ENCODE results near the gene ZNF598.
"Not testable (repeated sequence)": the region's sequence is repeated elsewhere in the genome, so short reads cannot be mapped to it uniquely, and the experiment has no call there.

The ZNF598 gene

DNA sequence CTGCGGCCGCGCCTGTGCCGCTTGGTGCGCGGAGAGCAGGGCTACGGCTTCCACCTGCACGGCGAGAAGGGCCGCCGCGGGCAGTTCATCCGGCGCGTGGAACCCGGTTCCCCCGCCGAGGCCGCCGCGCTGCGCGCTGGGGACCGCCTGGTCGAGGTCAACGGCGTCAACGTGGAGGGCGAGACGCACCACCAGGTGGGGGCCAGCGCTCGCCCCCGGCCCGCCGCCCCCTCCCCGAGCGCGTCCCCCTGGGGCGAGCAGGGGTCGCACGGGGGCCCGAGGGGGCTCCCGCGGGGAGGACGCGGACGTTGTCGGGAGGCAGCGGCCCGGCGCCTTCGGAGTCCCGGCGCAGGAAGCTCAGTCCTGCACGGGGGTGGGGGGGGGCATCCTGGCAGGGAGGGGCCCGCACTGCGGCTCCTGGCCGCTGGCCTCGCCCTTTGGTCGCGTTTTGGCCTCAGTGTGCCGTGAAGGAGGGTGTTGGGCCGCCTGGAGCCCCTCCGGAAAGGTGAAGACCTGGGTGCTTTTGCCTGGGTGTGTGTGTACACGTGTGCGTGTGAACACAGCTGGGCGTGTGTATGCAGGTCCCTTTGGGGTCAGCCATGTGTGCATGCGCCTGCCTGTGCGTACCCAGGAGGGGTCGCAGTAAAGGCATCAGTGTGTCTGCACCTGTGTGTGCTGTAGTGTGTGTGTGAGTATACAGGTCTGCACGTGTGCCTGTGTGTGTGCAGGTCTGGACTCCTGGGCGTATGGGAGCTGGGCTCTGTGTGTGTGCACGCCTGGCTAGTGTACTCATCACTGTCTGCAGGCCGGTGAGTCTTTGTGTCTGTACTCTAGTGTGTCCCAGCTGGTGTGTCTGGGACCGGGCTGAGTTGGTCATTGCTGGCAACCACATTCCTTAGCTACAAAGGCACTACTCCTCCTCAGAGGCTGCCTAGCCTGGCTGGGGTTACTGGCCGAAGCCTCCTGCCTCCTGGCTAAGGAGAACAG lies 17.7 kb upstream of the ZNF598 start:
- peak; percentile 26 for DNase-seq

DNA sequence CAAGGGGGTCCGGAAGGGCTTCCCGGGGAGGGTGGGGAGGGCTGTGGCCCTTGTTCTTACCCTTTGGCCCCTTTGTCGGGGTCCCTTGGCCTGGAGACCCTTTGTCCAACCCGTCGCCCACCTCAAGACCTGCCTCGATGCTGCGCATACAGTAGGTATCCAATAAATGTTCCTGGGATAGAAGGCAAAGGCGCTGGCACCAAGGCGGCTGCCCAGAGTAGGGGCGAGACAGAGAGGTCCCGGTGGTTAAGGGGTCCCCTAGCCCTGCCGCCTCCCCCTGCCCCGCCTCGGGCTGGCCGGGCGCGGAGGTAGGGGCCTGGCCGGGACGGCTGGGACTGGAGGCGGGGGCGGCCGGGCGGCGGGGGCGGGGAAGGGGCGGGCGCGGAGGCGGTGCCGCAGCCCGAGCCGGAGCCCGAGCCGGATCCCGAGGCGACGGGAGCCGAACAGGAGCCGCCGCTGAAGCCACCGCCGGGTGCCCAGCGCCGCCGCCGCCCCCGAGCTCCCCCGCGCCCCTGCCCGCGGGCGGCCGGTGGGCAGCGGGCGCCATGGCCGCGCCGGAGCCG lies 16.9 kb upstream of the ZNF598 start, which contains the start of gene NHERF2:
TSS of gene NHERF2 (plus strand) at position 442 of the 563 bp plus-strand sequence. CDS start at position 546, 104 bp downstream.
- no peak for DNase-seq

DNA sequence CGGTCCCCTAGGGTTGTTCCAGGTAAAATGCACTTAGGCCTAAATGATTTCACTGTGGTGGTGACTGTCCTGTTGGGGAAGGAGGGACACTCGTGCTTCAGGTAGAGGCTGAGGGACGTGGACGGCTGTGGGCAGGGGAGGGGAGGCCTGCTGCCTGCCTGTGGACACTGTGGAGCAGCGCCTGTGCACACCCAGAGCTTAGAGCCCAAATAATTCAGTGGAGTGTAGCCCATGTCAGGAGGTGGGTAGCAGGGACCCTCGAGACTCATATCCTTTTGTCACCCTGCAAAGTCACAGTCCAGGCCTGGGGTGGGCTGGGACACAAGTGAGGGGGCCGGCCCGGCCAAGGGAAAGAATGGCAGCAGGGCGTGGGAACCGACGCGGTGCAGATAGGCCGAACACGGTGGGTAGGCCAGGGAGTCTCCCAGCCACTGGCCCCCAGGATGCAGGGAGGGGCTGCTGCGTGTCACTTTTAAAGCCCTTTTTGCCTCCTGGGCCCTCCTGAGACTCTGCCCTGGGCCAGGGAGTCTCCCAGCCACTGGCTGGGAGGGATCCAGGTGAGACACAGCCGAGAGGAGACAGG lies 16.3 kb upstream of the ZNF598 start:
- no peak for DNase-seq

DNA sequence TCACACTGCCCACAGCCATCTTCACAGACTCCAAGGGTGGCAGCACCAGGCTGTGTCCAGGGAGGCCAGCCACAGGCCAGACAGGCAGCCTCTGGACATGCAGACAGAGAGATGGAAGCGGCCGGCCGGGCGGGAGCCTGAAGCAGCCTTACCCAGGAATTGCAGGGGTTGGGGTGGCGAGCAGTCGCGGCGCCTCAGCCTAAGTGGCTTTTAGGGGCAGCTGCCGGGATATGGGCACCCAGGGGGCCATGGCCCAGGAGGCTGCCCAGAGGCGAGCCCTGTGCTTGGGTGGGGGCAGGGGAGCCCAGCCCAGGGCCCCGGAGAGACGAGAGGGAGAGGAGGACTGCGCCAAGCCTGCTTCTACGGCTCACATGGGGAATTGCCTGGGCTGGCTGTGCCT lies 15.6 kb upstream of the ZNF598 start:
- no peak for DNase-seq

DNA sequence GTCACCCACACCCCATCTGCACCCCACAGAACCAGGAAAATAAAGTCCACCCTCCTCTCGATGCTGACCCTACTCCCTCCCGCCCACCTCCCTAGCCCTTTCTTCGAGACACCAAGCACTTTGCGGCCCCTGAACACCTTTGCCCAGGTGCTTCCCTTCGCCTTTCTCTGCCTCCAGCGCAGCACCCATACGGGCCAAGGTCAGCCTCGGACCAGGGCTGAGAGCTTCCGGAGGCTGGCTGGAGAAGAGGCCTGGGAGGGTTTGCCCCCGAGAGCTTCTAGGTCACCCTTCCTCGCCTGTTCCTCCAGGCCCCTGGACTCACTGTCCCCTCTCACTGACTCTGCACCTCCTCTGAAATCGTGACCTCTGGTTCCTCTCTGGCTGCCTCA lies 14.4 kb upstream of the ZNF598 start:
- no peak for DNase-seq

DNA sequence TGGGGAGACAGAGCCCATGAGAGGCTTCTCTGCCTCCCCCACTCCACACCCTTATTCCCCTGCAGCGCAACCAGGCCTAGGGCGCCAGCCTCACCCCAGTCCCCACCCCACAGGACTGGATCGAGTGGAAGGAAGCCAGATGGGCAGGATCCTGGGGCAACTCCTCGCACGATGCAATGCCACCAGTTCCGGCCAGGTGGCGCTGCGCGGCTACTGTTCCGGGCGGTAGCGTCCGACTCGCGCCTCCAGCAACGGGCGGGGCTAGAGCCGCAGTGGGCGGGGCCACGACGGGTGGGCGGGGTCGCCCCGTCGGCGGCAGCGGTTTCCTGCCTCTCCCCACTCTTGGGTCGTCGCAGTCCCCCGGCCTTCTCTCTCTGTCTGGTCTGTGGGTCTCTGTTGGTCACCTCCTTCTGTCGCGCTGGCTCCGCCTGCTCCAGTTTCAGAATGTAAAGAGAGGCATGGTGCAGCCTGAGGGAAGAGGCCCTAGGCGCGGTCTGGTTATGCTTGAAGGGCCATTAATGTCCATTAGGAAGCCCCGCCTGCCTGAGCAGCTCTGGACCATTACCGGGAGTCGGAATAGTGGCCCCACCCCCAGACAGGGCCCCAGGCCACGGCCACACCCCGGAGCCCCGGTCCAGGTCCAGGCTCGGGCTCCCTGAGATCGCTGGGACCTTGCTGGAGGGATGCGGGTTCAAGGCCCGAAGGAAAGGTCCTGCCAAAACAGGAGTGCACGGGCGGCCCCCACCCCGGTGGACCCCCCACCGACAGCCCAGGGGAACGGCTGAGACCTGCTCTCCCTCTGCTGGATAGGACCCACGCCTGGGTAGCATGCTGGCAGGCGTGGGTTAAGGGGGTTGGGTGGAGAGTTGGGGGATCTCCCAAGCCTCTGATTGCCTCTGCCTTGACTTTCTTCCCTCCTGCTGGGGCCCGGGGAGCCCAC lies 13.7 kb upstream of the ZNF598 start:
- DNase-seq = peak; percentile 91

DNA sequence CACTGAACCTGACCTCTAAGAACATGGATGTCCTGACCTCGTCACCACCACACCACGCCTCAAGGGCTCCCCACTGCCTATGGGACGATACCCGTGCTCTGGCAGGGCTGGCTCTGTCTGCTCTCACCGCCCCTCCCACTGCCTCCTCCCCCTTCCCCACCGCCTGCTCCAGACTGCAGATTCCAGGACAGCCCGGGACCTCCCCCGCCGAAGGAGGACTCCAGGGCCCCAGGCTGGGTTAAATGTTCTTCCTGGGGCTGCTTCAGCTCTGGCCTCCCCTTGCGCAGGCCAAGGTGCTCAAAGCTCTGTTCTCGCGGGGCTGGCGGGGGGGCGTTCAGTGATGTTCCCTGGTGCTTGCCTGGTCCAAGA lies 13.1 kb upstream of the ZNF598 start:
- DNase-seq = no peak

DNA sequence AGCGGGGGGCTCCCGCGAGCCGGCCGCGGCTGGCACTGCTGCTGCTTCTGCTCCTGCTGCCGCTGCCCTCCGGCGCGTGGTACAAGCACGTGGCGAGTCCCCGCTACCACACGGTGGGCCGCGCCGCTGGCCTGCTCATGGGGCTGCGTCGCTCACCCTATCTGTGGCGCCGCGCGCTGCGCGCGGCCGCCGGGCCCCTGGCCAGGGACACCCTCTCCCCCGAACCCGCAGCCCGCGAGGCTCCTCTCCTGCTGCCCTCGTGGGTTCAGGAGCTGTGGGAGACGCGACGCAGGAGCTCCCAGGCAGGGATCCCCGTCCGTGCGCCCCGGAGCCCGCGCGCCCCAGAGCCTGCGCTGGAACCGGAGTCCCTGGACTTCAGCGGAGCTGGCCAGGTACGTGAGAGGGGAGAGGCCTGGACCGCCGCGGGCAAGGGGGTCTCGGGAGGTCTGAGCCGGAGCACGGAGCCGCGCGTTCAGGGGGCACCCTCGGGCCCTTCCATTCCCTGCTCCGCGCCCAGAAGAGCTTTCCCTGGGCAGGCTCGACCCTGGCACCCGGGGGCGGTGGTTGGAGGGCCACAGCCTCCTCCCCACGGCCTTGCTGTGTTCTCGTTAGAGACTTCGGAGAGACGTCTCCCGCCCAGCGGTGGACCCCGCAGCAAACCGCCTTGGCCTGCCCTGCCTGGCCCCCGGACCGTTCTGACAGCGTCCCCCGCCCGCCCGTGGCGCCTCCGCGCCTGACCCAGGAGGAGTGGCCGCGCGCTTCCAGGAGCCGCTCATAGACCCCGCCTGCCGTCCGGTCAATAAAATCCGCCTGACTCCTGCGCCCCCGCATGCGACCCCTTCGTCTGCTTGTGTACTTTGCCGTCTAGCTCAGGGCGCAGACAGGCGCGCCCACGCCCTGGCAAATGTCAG lies 10.6 kb upstream of the ZNF598 start:
- no peak for DNase-seq

DNA sequence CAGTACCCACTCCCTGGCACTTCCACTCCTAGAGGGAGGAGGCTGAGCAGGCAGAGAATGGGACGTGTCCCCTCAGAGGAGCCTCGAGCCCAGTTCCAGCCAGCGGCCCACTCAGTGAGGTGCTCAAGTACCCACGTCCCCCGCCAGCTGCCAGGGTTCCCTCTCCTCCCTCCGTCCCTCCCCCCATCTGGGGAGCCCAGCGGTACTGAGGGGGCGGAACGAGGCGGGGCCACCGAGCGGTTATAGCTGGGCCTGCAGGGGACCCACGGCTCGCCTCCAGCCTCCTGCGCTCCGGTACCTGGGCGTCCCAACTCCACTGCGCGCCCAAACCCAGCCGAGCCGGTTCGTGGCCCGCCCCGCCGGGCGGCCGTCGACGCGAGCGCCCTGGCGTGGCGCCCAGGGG lies 9.9 kb upstream of the ZNF598 start, which contains the start of gene NPW:
TSS of gene NPW (plus strand) at position 268 of the 403 bp plus-strand sequence.
- no peak for DNase-seq

DNA sequence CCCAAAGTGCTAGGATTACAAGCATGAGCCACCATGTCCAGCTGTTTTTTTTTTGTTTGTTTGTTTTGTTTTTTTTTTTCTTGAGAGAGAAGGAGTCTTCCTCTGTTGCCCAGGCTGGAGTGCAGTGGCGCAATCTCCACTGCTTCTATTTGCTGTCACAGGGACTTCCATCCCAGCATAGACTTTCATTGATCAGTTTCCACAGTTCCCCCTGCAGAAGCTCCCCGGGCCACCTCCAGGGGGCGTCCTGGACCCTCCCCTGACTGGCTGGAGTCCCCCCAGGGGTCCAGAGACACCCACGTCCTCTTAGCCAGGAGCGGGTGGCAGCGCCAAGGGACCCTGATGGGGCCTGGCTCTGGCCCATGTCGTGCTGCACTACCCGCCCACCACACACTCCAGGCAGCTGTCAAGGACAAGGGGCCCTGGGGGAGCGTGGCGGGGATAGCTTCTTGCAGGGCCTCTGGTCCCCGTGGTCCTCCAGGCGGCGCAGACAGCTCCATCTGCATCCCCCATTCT lies 6.8 kb upstream of the ZNF598 start:
- no peak for DNase-seq

DNA sequence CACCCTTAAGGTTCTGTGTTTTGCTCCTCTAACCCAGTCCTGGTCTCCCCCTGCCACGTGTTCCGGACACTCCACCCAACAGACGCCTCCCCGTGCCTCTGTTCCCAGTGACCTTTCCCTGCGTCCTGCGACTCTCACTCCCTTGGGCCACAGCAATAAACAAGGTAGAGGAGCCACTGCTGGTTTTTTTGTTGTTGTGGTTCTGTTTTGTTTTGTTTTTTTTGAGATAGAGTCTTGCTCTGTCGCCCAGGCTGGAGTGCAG lies 6.3 kb upstream of the ZNF598 start:
- DNase-seq = no peak

DNA sequence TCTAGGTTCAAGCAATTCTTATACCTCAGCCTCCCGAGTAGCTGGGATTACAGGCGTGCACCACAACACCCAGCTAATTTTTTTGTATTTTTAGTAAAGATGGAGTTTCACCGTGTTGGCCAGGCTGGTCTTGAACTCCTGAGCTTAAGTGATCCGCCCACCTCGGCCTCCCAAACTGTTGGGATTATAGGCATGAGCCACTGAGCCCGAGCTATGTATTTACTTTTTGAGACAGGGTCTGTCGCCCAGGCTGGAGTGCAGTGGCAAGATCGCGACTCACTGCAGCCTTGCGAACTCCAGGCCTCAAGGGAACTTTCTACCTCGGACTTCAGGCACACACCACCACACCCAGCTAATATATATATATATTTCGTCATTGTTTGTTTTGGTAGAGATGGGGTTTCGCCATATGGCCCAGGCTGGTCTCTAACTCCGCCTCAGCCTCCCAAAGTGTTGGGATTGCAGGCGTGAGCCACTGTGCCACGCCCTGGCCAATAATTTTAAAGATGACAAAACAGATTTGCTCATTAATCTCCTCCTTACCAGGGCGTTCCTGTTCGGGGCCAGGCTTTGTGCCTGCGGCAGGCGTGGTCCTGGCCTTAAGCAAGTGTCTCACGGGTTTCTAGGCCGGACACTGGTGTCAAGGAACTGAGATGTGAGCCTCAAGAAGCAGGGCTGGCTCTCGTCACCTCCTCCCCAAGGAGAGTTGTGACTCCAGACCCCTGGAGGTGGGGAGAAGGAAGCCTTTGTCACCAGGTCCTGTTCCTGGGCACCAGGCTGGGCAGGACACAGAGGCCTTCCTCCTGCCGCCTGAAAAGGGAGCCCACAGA lies 5.7 kb upstream of the ZNF598 start:
- peak; percentile 50 for DNase-seq

DNA sequence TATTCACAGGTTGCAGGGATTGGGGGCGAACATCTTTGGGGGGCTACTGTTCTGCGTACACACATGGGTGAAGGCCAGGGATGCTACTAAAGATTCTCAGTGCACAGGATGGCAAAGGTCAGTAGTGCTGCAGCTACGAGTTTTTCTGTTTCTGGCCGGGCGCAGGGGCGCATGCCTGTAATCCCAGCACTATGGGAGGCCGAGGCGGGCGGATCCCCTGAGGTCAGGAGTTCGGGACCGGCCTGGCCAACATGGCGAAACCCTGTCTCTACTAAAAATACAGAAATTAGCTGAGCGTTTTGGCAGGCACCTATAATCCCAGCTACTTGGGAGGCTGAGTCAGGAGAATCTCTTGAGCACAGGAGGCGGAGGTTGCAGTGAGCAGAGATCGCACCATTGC lies 3.9 kb upstream of the ZNF598 start:
- DNase-seq = no peak

DNA sequence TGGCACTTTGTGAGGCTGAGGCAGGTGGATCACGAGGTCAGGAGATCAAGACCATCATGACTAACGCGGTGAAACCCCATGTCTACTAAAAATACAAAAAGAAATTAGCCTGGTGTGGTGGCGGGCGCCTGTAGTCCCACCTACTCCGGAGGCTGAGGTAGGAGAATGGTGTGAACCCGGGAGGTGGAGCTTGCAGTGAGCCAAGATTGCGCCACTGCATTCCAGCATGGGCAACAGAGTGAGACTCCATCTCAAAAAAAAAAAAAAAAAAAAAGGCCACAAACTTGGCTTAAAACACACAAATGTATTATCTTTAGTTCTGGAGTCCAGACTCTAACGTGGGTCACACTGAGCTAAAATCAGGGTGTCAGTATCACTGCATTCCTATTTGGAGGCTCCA lies 2.1 kb upstream of the ZNF598 start:
- DNase-seq = not testable (repeated sequence)

DNA sequence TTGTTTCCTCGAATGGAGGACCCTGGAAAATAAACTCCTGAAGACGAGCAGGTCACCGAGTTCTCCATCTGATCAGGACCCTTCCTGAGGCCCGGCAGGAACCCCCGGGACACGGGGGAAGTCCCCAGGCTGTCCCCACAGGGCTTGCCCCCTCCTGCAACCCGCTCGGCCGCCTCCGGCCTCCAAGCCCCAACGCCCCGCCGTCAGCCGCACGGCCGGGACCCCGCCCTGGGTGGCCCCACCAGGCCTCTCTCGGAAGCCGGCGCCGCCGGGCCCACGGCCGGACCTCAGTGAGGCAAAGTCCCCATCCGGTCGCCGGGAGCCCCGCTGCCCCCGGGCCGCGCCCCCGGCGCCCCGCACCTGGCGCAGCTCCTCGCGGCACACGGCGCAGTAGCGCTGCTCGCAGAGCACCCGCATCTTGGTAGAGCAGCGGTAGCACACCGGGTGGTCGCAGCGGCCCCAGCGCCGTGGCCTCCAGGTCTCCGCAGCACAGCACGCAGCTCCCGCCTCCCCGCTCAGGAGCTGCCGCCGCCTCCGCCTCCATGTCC lies 383 bp downstream of the ZNF598 start:
- no peak for DNase-seq

DNA sequence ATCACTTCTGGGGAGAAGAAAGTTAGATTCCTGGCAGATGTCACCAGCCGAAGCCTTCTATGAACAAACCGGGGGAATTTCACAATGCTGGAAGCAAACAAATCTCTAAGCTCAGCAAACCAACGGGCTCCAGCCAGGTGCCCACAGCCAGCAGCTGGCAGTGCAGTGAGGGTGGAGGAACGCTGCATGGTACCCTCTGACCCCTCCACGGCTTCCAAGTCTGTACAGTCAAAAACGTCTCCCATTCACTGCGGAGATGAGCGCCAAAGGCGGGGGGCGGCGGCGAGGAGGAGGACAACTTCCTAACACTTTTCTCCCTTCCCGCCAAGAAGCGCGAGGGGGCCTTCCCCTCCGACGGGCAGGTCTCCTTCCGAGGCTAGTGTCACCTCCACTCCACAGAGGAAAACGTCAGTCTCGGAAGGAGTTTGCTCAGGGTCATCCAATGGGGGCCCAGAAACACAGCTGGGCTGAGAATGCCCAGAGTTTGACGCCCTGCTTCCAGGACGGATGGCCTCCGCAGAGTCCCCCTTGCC lies 924 bp downstream of the ZNF598 start:
- DNase-seq = no peak

DNA sequence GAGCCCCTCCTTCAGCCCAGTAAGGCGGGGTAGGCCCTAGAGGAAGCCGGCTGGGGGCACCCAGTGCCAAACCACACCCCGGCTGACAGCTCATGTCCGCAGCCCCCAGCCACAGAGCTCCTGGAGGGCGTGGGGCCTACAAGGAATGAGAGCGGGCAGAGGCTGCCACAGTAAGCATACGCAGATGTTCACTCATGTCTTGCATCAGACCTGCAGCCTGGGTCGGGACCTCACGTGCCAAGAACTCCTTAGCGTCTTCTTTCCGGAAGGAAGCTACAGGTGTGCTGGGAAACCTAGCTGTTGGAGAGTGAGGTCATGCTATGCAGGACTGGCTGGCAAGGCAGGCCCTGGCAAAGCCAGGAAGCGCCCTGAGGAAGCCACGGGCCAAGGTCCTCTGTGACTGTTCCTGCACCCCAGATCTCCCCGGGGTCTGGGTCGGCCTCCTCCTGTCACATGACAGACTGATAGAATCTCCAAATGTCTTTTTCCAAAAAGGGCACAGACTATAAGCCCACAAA lies 1.6 kb downstream of the ZNF598 start:
- no peak for DNase-seq

DNA sequence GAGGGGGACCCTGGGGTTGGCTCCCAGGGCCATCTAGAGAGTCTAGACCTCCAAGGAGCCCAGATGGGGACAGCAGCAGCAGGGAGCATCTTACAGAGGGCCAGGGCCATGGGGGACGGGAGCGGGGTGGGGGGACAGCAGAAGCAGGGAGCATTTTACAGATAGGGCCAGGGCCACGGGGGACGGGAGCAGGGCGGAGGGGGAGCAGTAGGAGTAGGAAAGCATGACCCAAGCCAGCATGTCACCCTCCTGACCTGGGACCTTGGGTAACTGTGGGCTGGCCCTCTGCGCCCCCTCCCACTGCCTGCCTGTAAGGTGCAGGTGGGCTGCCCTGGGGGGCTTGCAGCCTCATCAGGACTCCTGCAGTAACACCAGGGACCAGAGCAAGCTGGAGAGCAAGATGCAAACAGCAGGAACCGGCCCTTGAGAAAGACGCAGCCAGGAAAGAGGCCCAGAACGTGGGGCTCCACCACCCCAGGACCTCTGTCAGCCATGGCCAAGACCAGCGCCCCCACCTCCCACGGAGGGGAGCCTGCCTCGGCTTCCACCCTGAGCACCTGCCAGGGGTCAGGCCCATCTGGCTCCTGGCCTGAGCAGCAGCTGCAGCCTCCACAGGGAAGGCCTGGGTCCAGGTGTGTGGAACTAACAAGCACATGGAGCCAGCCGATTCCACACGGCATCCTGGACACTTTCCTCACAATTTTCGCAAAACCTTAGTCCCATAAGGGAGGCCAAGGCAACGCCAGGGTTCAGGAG lies 2.4 kb downstream of the ZNF598 start:
- DNase-seq = no peak

DNA sequence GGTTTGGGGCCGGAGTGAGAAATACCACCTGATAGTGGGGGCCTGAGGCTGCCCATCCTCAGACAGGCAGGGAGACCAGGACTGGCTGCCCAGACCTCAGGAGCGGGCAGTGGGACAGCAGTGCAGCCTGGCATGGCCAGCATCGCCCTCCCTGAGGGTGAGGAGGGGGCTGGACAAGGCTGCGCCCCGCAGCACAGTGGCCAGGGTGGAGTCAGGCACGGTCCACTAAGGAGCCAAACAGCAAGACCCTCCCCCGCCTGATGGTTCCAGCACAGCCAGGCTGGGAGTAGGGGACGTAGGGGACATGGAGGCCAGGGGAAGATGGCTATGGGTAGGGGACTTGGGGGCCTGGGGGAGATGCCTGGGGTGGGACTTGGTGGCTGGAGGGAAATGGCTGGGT lies 3.3 kb downstream of the ZNF598 start:
- DNase-seq = no peak

Measured in CD4-positive, alpha-beta T cell treated with Interferon gamma for 1 hour (primary cell).